ENCODE results near the gene WNT4. TPM values are rescaled to one million over a fixed set of nuclear protein-coding genes. Genes with fewer than 3 reads are reported as not detected.

The WNT4 gene
- total and polyA plus RNA-seq, 10 donors, result 0.07 to 0.47 (median 0.16) TPM; not detected in 1

DNA sequence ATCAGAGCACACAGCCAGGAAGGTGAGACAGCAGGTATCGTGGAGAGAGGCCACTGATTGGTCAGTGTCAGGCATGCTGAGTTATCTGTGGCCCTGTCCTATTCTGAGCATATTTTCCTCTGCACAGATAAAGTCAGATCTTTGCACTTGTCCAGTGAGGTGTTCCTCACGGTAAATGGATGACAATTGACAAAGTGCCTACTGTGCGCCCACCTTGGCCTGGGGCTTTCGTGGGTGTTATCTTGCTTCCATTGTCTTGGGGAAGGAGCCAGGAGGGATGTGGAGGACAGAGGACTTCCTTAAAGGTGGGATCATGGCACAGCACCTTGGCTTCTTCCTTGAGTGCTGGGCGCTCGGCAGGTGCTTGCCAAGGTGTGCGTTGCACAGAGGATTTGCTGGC is 46.0 kb upstream of the WNT4 start:
- intact Hi-C loops (cut with DNase I; ENCODE audit: low total_unique reads), result no loop called here
- H3K27ac ChIP-seq, result no peak overlapping the region
- WGBS, 5 donors, result 87 to 92% (median 88%) methylated on average over 7 of the region's 7 CpGs
- H3K36me3 ChIP-seq, result no peaks in the 10 kb centered on the region
- no peaks in the 10 kb centered on the region for H3K9me3 ChIP-seq
- TF ChIP-seq POLR2AphosphoS5 (IDR thresholded peaks at IDR 0.05) (no peak), POLR2A (IDR thresholded peaks at IDR 0.05) (no peak)
- TF ChIP-seq, protein P1, sequence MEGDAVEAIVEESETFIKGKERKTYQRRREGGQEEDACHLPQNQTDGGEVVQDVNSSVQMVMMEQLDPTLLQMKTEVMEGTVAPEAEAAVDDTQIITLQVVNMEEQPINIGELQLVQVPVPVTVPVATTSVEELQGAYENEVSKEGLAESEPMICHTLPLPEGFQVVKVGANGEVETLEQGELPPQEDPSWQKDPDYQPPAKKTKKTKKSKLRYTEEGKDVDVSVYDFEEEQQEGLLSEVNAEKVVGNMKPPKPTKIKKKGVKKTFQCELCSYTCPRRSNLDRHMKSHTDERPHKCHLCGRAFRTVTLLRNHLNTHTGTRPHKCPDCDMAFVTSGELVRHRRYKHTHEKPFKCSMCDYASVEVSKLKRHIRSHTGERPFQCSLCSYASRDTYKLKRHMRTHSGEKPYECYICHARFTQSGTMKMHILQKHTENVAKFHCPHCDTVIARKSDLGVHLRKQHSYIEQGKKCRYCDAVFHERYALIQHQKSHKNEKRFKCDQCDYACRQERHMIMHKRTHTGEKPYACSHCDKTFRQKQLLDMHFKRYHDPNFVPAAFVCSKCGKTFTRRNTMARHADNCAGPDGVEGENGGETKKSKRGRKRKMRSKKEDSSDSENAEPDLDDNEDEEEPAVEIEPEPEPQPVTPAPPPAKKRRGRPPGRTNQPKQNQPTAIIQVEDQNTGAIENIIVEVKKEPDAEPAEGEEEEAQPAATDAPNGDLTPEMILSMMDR (IDR thresholded peaks at IDR 0.05 in 8 of 11, conservative IDR thresholded peaks at IDR 0.05 in 3 of 11), result no peak
- no peaks in the 10 kb centered on the region for H3K4me1 ChIP-seq
- peaks cover 0 to 29% (median 0%) of the 10 kb centered on the region in 7 donors for H3K27me3 ChIP-seq (replicated peaks in 1 of 7)
- no peak for DNase-seq
- H3K4me3 ChIP-seq, result no peak overlapping the region

GRCh38 chr1:22188436-22188835 is 45.5 kb upstream of the WNT4 start:
- Histone ChIP-seq H3K36me3 (no peaks in the 10 kb centered on the region), H3K4me3 (no peak overlapping the region), H3K4me1 (no peaks in the 10 kb centered on the region), H3K27ac (no peak overlapping the region), H3K9me3 (no peaks in the 10 kb centered on the region), H3K27me3 (replicated peaks in 1 of 7) (peaks cover 0 to 34% (median 0%) of the 10 kb centered on the region in 7 donors)
- 78 to 93% (median 91%) methylated on average over 3 of the region's 3 CpGs for WGBS, 5 donors
- DNase-seq, result peak; percentile 12
- TF ChIP-seq POLR2A (IDR thresholded peaks at IDR 0.05), result no peak
- TF ChIP-seq, protein P1 (IDR thresholded peaks at IDR 0.05 in 8 of 11, conservative IDR thresholded peaks at IDR 0.05 in 3 of 11), result no peak
- no peak for TF ChIP-seq POLR2AphosphoS5 (IDR thresholded peaks at IDR 0.05)
- intact Hi-C loops (cut with DNase I; ENCODE audit: low total_unique reads), result no loop called here

GRCh38 chr1:22186311-22186710 is 43.4 kb upstream of the WNT4 start:
- H3K36me3 ChIP-seq, result no peaks in the 10 kb centered on the region
- no peak overlapping the region for H3K4me3 ChIP-seq
- H3K27ac ChIP-seq, result no peak overlapping the region
- no peaks in the 10 kb centered on the region for H3K4me1 ChIP-seq
- DNase-seq, result no peak
- TF ChIP-seq POLR2AphosphoS5 (IDR thresholded peaks at IDR 0.05), result no peak
- no peak for TF ChIP-seq POLR2A (IDR thresholded peaks at IDR 0.05)
- TF ChIP-seq, protein P1 (IDR thresholded peaks at IDR 0.05 in 8 of 11, conservative IDR thresholded peaks at IDR 0.05 in 3 of 11), result no peak
- H3K27me3 ChIP-seq (replicated peaks in 1 of 7), result peaks cover 0 to 47% (median 0%) of the 10 kb centered on the region in 7 donors
- no peaks in the 10 kb centered on the region for H3K9me3 ChIP-seq
- WGBS, 5 donors, result 77 to 89% (median 82%) methylated on average over 7 of the region's 7 CpGs
- intact Hi-C loops (cut with DNase I; ENCODE audit: low total_unique reads), result no loop called here

- peaks cover 0 to 47% (median 0%) of the 10 kb centered on the region in 7 donors for H3K27me3 ChIP-seq (replicated peaks in 1 of 7)
- no peaks in the 10 kb centered on the region for H3K4me1 ChIP-seq
- intact Hi-C loops (cut with DNase I; ENCODE audit: low total_unique reads), result no loop called here
- H3K4me3 ChIP-seq, result no peak overlapping the region
- H3K9me3 ChIP-seq, result no peaks in the 10 kb centered on the region
- no peaks in the 10 kb centered on the region for H3K36me3 ChIP-seq
- 55 to 63% (median 57%) methylated on average over 19 to 21 of the region's 21 CpGs for WGBS, 5 donors
- no peak for TF ChIP-seq POLR2A (IDR thresholded peaks at IDR 0.05)
- TF ChIP-seq, protein P1 (IDR thresholded peaks at IDR 0.05 in 8 of 11, conservative IDR thresholded peaks at IDR 0.05 in 3 of 11), result no peak
- no peak for TF ChIP-seq POLR2AphosphoS5 (IDR thresholded peaks at IDR 0.05)
- no peak overlapping the region for H3K27ac ChIP-seq
- no peak for DNase-seq
Observed at GRCh38 chr1:22184892-22185612, 42.2 kb upstream of the WNT4 start.
